Measurements from ENCODE around the gene SSBP2.

Gene SSBP2

GRCh38 chr5:81424728-81425127, 326.2 kb downstream of the SSBP2 start:
- Histone ChIP-seq H3K27ac (no peak overlapping the region), H3K4me3 (no peak overlapping the region)
- no peak for TF ChIP-seq CTCF (IDR thresholded peaks at IDR 0.05)
- DNase-seq (ENCODE audit: low spot score): no peak

- H3K4me3 ChIP-seq: no peak overlapping the region
- TF ChIP-seq CTCF (IDR thresholded peaks at IDR 0.05): no peak
- no peak overlapping the region for H3K27ac ChIP-seq
- DNase-seq (ENCODE audit: low spot score): no peak
These were observed 328.2 kb downstream of the SSBP2 start for GRCh38 chr5:81422671-81423070.

- TF ChIP-seq CTCF (IDR thresholded peaks at IDR 0.05): no peak
These were observed 330.7 kb downstream of the SSBP2 start for GRCh38 chr5:81420039-81420667.

GRCh38 chr5:81418606-81419005, 332.3 kb downstream of the SSBP2 start:
- DNase-seq (ENCODE audit: low spot score): no peak
- Histone ChIP-seq H3K27ac (no peak overlapping the region), H3K4me3 (no peak overlapping the region)
- TF ChIP-seq CTCF (IDR thresholded peaks at IDR 0.05): no peak

More at GRCh38 chr5:81420039-81420667, 330.7 kb downstream of the SSBP2 start:
- no peak overlapping the region for H3K27ac ChIP-seq
- no peak overlapping the region for H3K4me3 ChIP-seq
- DNase-seq (ENCODE audit: low spot score): no peak

- no peak for DNase-seq (ENCODE audit: low spot score)
- Histone ChIP-seq H3K27ac (no peak overlapping the region), H3K4me3 (no peak overlapping the region)
- no peak for TF ChIP-seq CTCF (IDR thresholded peaks at IDR 0.05)
These were observed 333.8 kb downstream of the SSBP2 start for GRCh38 chr5:81417052-81417451.

- Histone ChIP-seq H3K27ac (no peak overlapping the region), H3K4me3 (no peak overlapping the region)
- DNase-seq (ENCODE audit: low spot score): no peak
- no peak for TF ChIP-seq CTCF (IDR thresholded peaks at IDR 0.05)
These were observed 341.0 kb downstream of the SSBP2 start for GRCh38 chr5:81409896-81410295.

- Histone ChIP-seq H3K4me3 (no peak overlapping the region), H3K27ac (no peak overlapping the region)
- no peak for DNase-seq (ENCODE audit: low spot score)
- TF ChIP-seq CTCF (IDR thresholded peaks at IDR 0.05): no peak
These were observed 341.5 kb downstream of the SSBP2 start for GRCh38 chr5:81409361-81409760.

Data from coronary artery (tissue), 2 donors.